Measurements from ENCODE around the gene KRT86.

Gene KRT86

DNA sequence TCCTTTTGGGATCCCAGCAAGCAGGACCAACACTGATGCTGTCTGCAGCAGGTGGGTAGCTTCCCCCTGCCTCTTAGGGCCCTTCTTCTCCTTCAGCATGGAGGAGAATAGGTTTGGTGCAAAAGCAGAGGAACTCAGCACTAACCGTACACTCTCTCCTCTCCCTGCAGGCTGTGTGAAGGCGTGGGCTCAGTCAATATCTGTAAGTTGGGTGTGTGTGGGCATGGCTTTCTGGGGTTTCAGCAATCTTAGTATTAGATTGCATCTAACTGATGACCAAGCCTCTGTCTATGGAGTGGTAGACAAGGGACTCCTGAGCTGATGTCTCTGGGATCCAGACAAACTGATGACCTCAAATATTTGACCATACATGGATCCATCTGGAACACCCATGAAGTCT, 78.5 kb downstream of the KRT86 start:
- DNase-seq (ENCODE audit: extremely low read depth in 1 of 2, low read depth in 1 of 2): no peak

DNA sequence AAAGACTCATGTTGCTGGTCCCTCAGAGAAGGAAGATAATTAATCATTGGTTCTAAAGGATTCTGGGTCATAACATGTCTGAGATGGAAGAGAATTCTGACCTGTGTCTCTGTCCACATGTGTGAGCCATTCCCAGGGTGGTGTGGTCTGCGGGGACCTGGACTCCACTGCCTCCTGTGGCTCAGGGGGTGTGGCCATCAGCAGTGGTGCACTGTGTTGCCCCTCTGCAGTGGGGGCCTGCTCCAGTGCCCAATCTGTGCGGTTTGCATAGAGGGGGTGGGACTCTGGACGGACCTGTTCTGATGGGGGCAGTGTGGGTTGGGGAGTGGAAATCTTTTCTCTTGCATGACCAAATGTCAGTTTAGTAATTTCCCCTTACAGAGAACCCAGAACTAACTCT, 79.3 kb downstream of the KRT86 start:
- DNase-seq (ENCODE audit: extremely low read depth in 1 of 2, low read depth in 1 of 2): no peak

DNA sequence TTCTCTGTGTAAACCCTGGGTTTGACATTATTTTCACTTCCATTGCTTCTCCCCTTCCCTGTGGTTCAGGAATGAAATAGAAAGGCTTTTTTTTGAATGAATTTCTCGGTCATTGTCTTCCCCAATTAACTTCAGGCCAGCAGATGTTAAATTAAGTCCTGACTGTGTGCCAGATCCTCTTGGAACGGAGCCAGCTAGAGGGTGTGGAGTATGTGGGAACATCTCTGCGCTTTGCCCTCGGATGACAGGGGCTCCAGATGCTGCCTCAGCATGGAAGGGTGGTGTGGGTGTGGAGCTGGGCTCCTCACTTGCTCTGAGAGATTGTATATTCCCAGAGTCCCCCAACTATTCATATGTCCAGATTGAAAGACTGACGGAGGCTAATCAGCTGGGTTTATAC, 79.8 kb downstream of the KRT86 start:
- DNase-seq (ENCODE audit: extremely low read depth in 1 of 2, low read depth in 1 of 2): no peak

DNA sequence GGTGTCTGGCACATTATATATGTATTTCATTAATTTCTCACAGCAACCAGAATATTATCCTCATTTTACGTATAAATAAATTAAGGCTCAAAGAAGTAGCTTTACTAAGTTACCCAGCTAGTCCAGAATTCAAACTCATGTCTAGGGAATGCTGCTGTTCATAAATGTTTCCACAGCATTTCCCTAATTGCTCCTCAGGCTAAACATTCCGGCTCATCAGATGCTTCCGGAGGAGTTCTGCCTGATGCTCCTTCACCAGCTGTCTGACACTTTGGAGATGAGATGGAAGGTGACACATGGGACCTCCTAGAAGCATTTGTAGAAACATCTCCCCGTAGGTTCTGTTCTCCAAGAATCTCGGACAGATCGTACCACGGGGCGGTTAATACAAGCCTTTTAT, 80.7 kb downstream of the KRT86 start:
- DNase-seq (ENCODE audit: extremely low read depth in 1 of 2, low read depth in 1 of 2): no peak

DNA sequence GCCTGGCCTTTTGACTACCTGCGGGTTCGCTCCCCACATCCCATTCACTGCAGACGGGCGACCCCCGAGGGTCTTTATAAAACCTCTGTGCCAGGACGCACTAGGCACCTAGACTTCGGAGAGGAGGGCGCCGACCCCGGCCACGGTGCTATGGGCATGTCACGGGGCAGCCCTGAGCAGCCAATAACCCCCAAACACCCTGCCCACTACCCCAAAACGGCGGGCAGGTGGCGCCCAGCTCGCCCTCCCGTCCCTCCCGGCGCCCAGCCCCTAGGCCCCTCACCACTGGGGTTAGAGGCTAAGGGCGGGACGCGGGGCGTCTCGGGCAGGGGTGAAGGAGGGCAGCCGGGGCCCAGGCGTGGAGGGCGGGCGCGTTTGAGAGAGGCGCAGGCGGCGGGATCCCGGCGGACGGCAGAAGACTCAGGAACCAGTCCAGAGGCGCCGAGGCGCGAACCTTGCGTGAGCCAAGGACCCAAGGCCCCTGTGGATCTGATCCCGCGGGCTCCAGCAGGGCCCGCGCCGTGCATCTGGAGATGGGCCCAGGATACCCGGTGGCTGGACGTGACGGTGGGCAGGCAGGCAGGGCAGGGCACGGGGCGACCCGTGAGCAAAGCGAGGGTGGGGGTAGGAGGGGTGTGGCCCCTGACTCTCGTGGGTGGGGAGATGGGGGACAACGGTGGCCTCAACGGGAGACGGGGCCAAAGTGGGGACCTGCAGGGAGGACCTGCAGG, 81.8 kb downstream of the KRT86 start:
- DNase-seq (ENCODE audit: extremely low read depth in 1 of 2, low read depth in 1 of 2): no peak

DNA sequence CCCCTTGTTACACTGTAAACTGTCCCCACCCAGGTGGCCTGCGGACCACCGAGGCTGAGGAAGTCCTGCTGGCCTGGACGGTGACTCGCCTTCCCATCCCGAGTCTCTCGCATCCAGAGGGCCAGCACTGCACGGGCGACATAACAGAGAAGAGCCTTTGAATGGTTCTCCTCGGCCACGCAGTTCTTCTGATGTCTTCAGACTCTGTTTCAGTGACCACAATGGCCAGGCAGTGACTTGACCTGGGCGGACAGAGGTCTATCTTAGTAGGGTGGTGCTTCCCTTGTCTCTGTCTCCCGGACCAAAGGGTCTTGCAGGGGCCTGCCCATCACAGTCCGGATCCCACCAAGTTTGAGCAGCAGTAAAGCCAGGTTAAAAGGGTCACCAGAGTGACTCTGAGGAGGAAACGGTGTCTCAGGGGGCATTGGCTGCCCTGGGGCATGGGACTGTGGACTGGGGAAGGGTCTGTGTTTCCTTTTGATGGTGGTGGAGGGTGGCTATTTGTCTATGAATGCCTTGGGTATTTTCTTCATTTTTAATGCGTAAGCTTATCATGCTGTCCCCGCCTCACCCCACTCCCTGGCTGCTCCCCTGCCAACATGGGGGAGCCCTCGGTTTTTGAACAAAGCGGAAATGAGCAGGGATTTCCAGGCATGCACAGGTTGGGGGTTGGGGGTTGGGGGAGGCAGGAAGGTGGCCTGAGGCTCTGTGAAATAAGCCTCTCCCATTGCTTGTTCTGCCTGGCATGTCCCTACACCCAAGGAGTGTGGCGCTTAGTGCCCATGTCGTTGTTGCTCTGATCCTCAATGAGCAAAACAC, 82.5 kb downstream of the KRT86 start:
- no peak for DNase-seq (ENCODE audit: extremely low read depth in 1 of 2, low read depth in 1 of 2)

All from stimulated activated CD8-positive, alpha-beta memory T cell treated with anti-CD3 and anti-CD28 coated beads, Interleukin-7, amount 100 ng/mL, for 48 hours (primary cell).